ENCODE measurements around the gene GFRAL. TPM values are rescaled to one million over a fixed set of nuclear protein-coding genes. Genes with fewer than 3 reads are reported as not detected.

The GFRAL gene
- polyA plus RNA-seq, 3 donors from 2014 or later, result not detected

GRCh38 chr6:55447891-55448290 lies 120.6 kb downstream of the GFRAL start:
- peaks cover 0 to 2% (median 0%) of the 10 kb centered on the region in 3 donors for H3K27me3 Mint-ChIP-seq (ENCODE audit: low read depth in 3 of 3)
- no peak for DNase-seq
- H3K4me3 Mint-ChIP-seq, result no peak overlapping the region
- no peaks in the 10 kb centered on the region for H3K36me3 Mint-ChIP-seq
- peaks cover 0 to 18% (median 3%) of the 10 kb centered on the region in 6 donors for H3K9me3 Mint-ChIP-seq
- H3K27ac Mint-ChIP-seq, result no peak overlapping the region
- H3K4me1 Mint-ChIP-seq, result no peaks in the 10 kb centered on the region

GRCh38 chr6:55448451-55448850 lies 121.2 kb downstream of the GFRAL start:
- Mint-ChIP-seq H3K4me1 (no peaks in the 10 kb centered on the region), H3K27ac (no peak overlapping the region), H3K27me3 (ENCODE audit: low read depth in 3 of 3) (peaks cover 0 to 2% (median 0%) of the 10 kb centered on the region in 3 donors), H3K4me3 (no peak overlapping the region), H3K36me3 (no peaks in the 10 kb centered on the region), H3K9me3 (peaks cover 0 to 18% (median 3%) of the 10 kb centered on the region in 6 donors)
- no peak for DNase-seq

- Mint-ChIP-seq H3K9me3 (peaks cover 0 to 18% (median 4%) of the 10 kb centered on the region in 6 donors), H3K36me3 (no peaks in the 10 kb centered on the region), H3K4me1 (no peaks in the 10 kb centered on the region), H3K27ac (no peak overlapping the region), H3K27me3 (ENCODE audit: low read depth in 3 of 3) (peaks cover 0 to 2% (median 0%) of the 10 kb centered on the region in 3 donors), H3K4me3 (no peak overlapping the region)
- DNase-seq, result no peak
Measured at GRCh38 chr6:55449225-55449624, 122.0 kb downstream of the GFRAL start.

GRCh38 chr6:55450005-55450404 lies 122.7 kb downstream of the GFRAL start:
- peaks cover 0 to 18% (median 4%) of the 10 kb centered on the region in 6 donors for H3K9me3 Mint-ChIP-seq
- H3K36me3 Mint-ChIP-seq, result no peaks in the 10 kb centered on the region
- peaks cover 0 to 2% (median 0%) of the 10 kb centered on the region in 3 donors for H3K27me3 Mint-ChIP-seq (ENCODE audit: low read depth in 3 of 3)
- DNase-seq, result no peak
- H3K27ac Mint-ChIP-seq, result no peak overlapping the region
- H3K4me1 Mint-ChIP-seq, result no peaks in the 10 kb centered on the region
- H3K4me3 Mint-ChIP-seq, result no peak overlapping the region

Other genes with a start within 250 kb of the GFRAL start
- not detected for gene HCRTR2, start 153.0 kb upstream of the GFRAL start, polyA plus RNA-seq

Measured in immature natural killer cell (primary cell).